AG04450 (cell line): ENCODE data around the gene PITPNB. TPM values are rescaled to one million over a fixed set of nuclear protein-coding genes. Genes with fewer than 3 reads are reported as not detected.

Source experiments
- CTCF ChIA-PET: fragments of 300-600, 350-600 bp; formaldehyde crosslinking; extraction: SDS; loops from one replicate; lab custom pipeline; 2022; ENCODE audit warnings: antibody characterized with exemption, inconsistent platforms; lab: Charles Lee
- POLR2A ChIA-PET: fragments of 350-600 bp; formaldehyde crosslinking; extraction: SDS; loops from one replicate; lab custom pipeline; 2021; ENCODE audit warnings: antibody characterized with exemption, inconsistent platforms; lab: Yijun Ruan, JAX
- DNase-seq: peaks from one replicate; pipeline ENCODE4 v3.0.0-alpha.2; 2011; ENCODE audit warnings: low read depth, low spot score
- H3K27ac ChIP-seq: one replicate; pipeline ENCODE4 v1.5.1; 2012; ENCODE audit warnings: low read depth, low read length, control low read depth
- H3K27me3 ChIP-seq: one replicate; pipeline ENCODE4 v1.6.0; 2012; ENCODE audit warnings: low read length; ENCODE audit not compliant: control insufficient read depth, insufficient read depth
- H3K4me3 ChIP-seq: 2 replicates; pipeline ENCODE4 v1.5.1; 2011; ENCODE audit warnings: mild to moderate bottlenecking, low read depth, low read length, control low read depth
- H3K9me3 ChIP-seq: 2 replicates; pipeline ENCODE4 v1.5.1; 2012; ENCODE audit warnings: low read length; ENCODE audit not compliant: control insufficient read depth, insufficient read depth
- CTCF ChIP-seq: IDR thresholded peaks from 2 replicates; pipeline ENCODE4 v1.5.1; 2011; ENCODE audit warnings: low read depth, low read length, control low read depth, inconsistent platforms
- polyA plus RNA-seq: library from polyadenylated mRNA; depleted of rRNA; stranded (reverse); fragments of >200 nt; gene quantifications from 2 replicates; pipeline ENCODE4 v1.2.3, GENCODE V29; 2011

PITPNB gene
- polyA plus RNA-seq, 1 experiment = 119 TPM

DNA sequence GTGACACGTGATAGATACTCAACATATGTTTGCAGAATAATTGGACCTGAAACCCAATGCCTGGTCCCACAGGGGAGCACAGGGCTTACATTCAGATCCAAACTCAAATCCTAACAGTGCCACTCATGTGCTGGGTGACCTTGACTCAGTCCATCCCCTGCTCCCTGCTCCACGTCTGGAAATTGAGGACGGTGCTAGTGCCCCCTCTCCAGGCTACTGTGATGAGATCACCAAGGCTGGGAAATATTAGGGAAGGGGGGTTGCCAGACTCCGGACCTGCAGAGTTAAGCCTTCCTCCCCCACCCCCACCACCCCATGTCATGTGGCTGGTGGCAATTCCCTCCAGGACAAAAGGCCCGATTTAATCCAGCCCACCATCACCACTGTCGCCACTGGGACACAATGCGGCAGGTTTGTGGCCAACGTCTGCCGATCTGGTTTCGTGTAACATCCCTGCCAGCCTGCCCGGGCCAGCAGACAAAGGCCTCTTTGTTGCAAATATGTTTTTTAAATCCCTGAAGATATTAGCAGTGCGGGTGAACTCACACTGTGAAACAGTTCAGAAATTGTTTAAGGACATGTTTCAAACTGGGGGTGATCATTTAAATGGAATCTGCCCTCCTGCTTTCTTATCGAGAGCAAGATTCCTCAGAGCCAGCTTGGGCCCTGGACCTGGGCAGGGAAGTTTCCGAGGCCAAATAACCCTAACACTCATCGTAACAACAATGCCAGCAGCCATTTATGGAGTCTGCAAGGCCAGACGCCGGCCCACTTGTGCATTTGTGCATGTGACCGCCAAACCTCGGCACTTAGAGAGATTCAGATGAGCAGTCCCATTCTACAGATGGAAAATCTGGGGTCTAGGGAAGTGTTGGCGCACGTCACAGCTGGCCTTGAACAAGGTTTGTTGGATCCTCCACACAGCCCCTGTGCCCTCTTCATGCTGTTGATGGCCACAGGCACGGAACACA is 97.9 kb downstream of the PITPNB start:
- no peak for DNase-seq
- ChIA-PET POLR2A (no interaction called here), CTCF (interaction anchor here (0.7 kb wide), 1 partner anchor 59 kb away, joined by 4 read pairs; no protein-coding TSS in a partner anchor)
- Histone ChIP-seq H3K27ac (no peak overlapping the region), H3K9me3 (peaks cover 7% of the 10 kb centered on the region), H3K4me3 (no peak overlapping the region), H3K27me3 (no peaks in the 10 kb centered on the region)
- no peak for TF ChIP-seq CTCF

- ChIA-PET POLR2A (no interaction called here), CTCF (no interaction called here)
- no peak for DNase-seq
These were observed 102.5 kb downstream of the PITPNB start for GRCh38 chr22:27816552-27816951.

GRCh38 chr22:27815826-27816530 is 103.1 kb downstream of the PITPNB start:
- no peak for DNase-seq
- no peak for TF ChIP-seq CTCF
- peaks cover 3% of the 10 kb centered on the region for H3K27me3 ChIP-seq
- H3K27ac ChIP-seq = no peak overlapping the region
- ChIA-PET CTCF (no interaction called here), POLR2A (no interaction called here)
- H3K4me3 ChIP-seq = no peak overlapping the region
- H3K9me3 ChIP-seq = no peaks in the 10 kb centered on the region

More at GRCh38 chr22:27816552-27816951, 102.5 kb downstream of the PITPNB start:
- H3K27me3 ChIP-seq = peaks cover 3% of the 10 kb centered on the region
- TF ChIP-seq CTCF = no peak
- no peak overlapping the region for H3K4me3 ChIP-seq
- H3K27ac ChIP-seq = no peak overlapping the region
- H3K9me3 ChIP-seq = no peaks in the 10 kb centered on the region

DNA sequence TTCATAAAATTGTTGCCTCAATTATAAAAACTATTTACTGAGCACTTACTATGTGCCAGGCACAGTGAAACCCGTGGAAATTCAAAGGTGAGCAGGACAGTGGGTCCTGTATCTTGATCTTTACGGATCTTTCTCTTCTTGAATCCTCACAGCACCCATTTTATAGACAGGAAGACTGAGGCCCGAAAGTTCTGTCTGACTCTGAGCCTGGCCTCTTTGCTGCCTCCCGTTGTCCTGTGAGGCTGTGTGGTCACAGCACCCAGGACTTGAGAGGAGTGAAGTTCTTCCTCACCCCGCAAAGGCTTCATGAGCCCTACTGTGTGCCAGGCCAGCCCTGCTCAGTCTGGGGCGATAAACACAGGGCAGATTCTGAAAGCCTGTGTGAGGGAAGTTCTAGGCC is 104.1 kb downstream of the PITPNB start:
- Histone ChIP-seq H3K9me3 (no peaks in the 10 kb centered on the region), H3K27ac (no peak overlapping the region), H3K4me3 (no peak overlapping the region), H3K27me3 (peaks cover 3% of the 10 kb centered on the region)
- DNase-seq = no peak
- ChIA-PET POLR2A (no interaction called here), CTCF (no interaction called here)
- TF ChIP-seq CTCF = no peak

DNA sequence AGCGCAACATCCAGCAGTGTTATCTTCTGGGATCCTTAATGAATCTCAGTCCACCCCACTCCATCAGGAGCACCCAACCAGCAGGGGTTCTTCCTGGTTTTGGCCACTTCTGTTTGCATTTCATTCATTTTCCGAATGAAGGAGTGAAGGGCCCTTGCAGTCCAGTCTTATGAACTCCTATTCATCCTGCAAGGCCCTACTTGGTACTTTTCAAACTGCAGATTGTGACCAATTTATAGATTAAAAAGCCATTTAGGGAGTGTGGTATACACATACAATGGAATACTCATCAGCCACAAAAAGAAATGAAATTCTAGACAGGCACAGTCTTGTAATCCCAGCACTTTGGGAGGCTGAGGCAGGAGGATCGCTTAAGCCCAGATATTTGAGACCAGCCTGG is 107.3 kb downstream of the PITPNB start:
- Histone ChIP-seq H3K27me3 (peaks cover 3% of the 10 kb centered on the region), H3K27ac (no peak overlapping the region), H3K4me3 (no peak overlapping the region), H3K9me3 (no peaks in the 10 kb centered on the region)
- POLR2A ChIA-PET = no interaction called here
- TF ChIP-seq CTCF = no peak
- CTCF ChIA-PET = no interaction called here
- no peak for DNase-seq
